ENCODE measurements around the gene MT1F. TPM values are rescaled to one million over a fixed set of nuclear protein-coding genes. Genes with fewer than 3 reads are reported as not detected.
"Not testable (repeated sequence)": the region's sequence is repeated elsewhere in the genome, so short reads cannot be mapped to it uniquely, and the experiment has no call there.

Gene MT1F
- total RNA-seq, 1 donor from 2014 or later, result 3.4 TPM

GRCh38 chr16:56672761-56673536, 15.2 kb downstream of the MT1F start:
- H3K27me3 Mint-ChIP-seq (ENCODE audit: unreplicated experiment), result peaks cover 47% of the 10 kb centered on the region
- no peaks in the 10 kb centered on the region for H3K36me3 Mint-ChIP-seq (ENCODE audit: unreplicated experiment)
- H3K4me3 Mint-ChIP-seq (ENCODE audit: unreplicated experiment), result no peak overlapping the region
- no peak overlapping the region for H3K27ac Mint-ChIP-seq (ENCODE audit: unreplicated experiment)
- H3K4me1 Mint-ChIP-seq (ENCODE audit: low read depth, unreplicated experiment), result peaks cover 6% of the 10 kb centered on the region
- DNase-seq, result no peak
- TF ChIP-seq, protein P1, sequence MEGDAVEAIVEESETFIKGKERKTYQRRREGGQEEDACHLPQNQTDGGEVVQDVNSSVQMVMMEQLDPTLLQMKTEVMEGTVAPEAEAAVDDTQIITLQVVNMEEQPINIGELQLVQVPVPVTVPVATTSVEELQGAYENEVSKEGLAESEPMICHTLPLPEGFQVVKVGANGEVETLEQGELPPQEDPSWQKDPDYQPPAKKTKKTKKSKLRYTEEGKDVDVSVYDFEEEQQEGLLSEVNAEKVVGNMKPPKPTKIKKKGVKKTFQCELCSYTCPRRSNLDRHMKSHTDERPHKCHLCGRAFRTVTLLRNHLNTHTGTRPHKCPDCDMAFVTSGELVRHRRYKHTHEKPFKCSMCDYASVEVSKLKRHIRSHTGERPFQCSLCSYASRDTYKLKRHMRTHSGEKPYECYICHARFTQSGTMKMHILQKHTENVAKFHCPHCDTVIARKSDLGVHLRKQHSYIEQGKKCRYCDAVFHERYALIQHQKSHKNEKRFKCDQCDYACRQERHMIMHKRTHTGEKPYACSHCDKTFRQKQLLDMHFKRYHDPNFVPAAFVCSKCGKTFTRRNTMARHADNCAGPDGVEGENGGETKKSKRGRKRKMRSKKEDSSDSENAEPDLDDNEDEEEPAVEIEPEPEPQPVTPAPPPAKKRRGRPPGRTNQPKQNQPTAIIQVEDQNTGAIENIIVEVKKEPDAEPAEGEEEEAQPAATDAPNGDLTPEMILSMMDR (IDR thresholded peaks at IDR 0.05; ENCODE audit: partially characterized antibody, unreplicated experiment), result no peak
- H3K9me3 Mint-ChIP-seq (ENCODE audit: unreplicated experiment), result no peaks in the 10 kb centered on the region

DNA sequence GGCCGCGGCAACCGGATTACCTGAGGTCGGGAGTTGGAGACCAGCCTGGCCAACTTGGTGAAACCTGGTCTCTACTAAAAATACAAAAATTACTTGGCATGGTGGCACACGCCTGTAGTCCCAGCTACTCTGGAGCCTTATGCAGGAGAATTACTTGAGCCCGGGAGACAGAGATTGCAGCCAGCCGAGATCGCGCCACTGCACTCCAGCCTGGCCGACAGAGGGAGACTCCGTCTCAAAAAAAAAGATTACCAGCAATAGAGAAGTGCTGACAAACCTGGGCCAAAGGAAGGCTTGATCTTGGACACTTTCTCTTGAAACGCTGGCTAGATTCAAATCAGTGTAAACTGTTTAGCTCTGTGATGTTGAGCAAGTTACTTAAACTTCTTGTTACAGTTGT, 16.2 kb downstream of the MT1F start:
- TF ChIP-seq, protein P1 (IDR thresholded peaks at IDR 0.05; ENCODE audit: partially characterized antibody, unreplicated experiment), result peak; percentile 32
- Mint-ChIP-seq H3K4me1 (ENCODE audit: low read depth, unreplicated experiment) (peaks cover 6% of the 10 kb centered on the region), H3K27me3 (ENCODE audit: unreplicated experiment) (peaks cover 39% of the 10 kb centered on the region), H3K36me3 (ENCODE audit: unreplicated experiment) (no peaks in the 10 kb centered on the region), H3K4me3 (ENCODE audit: unreplicated experiment) (no peak overlapping the region), H3K9me3 (ENCODE audit: unreplicated experiment) (no peaks in the 10 kb centered on the region), H3K27ac (ENCODE audit: unreplicated experiment) (no peak overlapping the region)
- DNase-seq, result peak; percentile 58

DNA sequence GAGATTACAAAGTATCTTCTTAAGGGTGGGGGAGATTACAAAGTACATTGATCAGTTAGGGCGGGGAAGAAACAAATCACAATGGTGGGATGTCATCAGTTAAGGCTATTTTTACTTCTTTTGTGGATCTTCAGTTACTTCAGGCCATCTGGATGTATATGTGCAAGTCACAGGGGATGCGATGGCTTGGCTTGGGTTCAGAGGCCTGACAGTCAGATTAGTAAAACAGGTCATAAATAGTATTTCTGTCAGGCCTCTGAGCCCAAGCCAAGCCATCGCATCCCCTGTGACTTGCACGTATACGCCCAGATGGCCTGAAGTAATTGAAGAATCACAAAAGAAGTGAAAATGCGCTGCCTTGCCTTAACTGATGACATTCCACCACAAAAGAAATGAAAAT, 16.8 kb downstream of the MT1F start:
- not testable (repeated sequence) for DNase-seq; H3K36me3 Mint-ChIP-seq (ENCODE audit: unreplicated experiment); H3K4me1 Mint-ChIP-seq (ENCODE audit: low read depth, unreplicated experiment); H3K4me3 Mint-ChIP-seq (ENCODE audit: unreplicated experiment); H3K9me3 Mint-ChIP-seq (ENCODE audit: unreplicated experiment); H3K27ac Mint-ChIP-seq (ENCODE audit: unreplicated experiment)
- H3K27me3 Mint-ChIP-seq (ENCODE audit: unreplicated experiment), result peaks cover 36% of the 10 kb centered on the region

GRCh38 chr16:56675685-56676210, 18.0 kb downstream of the MT1F start:
- no peak for DNase-seq
- Mint-ChIP-seq H3K4me1 (ENCODE audit: low read depth, unreplicated experiment) (peaks cover 6% of the 10 kb centered on the region), H3K36me3 (ENCODE audit: unreplicated experiment) (no peaks in the 10 kb centered on the region), H3K27me3 (ENCODE audit: unreplicated experiment) (peaks cover 31% of the 10 kb centered on the region), H3K9me3 (ENCODE audit: unreplicated experiment) (no peaks in the 10 kb centered on the region), H3K27ac (ENCODE audit: unreplicated experiment) (no peak overlapping the region), H3K4me3 (ENCODE audit: unreplicated experiment) (peak overlapping the region; percentile 79)
- TF ChIP-seq, protein P1 (IDR thresholded peaks at IDR 0.05; ENCODE audit: partially characterized antibody, unreplicated experiment), result no peak

DNA sequence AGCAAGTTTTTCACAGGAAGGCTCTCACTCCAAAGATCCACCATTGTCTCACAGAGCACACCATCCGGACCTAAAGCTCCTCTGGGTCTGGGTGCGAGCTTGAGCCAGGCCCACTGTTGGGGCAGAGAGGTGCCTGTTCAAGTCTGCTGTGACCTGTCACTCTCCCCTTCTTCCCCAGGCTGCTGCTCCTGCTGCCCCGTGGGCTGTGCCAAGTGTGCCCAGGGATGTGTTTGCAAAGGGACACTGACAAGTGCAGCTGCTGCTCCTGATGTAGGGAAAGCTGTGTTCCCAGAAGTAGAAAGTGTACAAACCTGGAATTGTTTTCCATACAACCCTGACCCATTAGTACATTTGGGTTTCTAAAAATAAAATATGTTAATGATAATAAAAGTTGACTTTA, 19.7 kb downstream of the MT1F start:
- Mint-ChIP-seq H3K4me1 (ENCODE audit: low read depth, unreplicated experiment) (peaks cover 10% of the 10 kb centered on the region), H3K9me3 (ENCODE audit: unreplicated experiment) (peaks cover 1% of the 10 kb centered on the region), H3K27ac (ENCODE audit: unreplicated experiment) (no peak overlapping the region), H3K36me3 (ENCODE audit: unreplicated experiment) (no peaks in the 10 kb centered on the region), H3K27me3 (ENCODE audit: unreplicated experiment) (peaks cover 21% of the 10 kb centered on the region), H3K4me3 (ENCODE audit: unreplicated experiment) (no peak overlapping the region)
- TF ChIP-seq, protein P1 (IDR thresholded peaks at IDR 0.05; ENCODE audit: partially characterized antibody, unreplicated experiment), result no peak
- no peak for DNase-seq

Data from glutamatergic neuron (in vitro differentiated cells).